HG03521 (cell line): ENCODE data around the gene HOXC13.

ENCODE experiments used
- ATAC-seq: cut with Tn5 transposase; IDR thresholded peaks from one replicate; pipeline ENCODE4 v1.9.1; 2021; ENCODE audit warnings: mild to moderate bottlenecking, moderate library complexity; ENCODE audit not compliant: unreplicated experiment

Gene HOXC13

GRCh38 chr12:53981634-53982565, 43.3 kb downstream of the HOXC13 start:
- no peak for ATAC-seq

- no peak for ATAC-seq
Measured at GRCh38 chr12:53982648-53983567, 44.3 kb downstream of the HOXC13 start.

GRCh38 chr12:53983568-53983949, 44.9 kb downstream of the HOXC13 start:
- no peak for ATAC-seq

GRCh38 chr12:53983950-53984572, 45.4 kb downstream of the HOXC13 start:
- no peak for ATAC-seq

GRCh38 chr12:53984901-53985691, 46.5 kb downstream of the HOXC13 start, which contains the start of gene HOXC10:
Gene HOXC10, plus strand, starts transcription at chr12:53985146. Its CDS starts 114 bp downstream, at chr12:53985260.
- ATAC-seq = no peak

GRCh38 chr12:53985692-53985993, 47.0 kb downstream of the HOXC13 start:
- no peak for ATAC-seq

- ATAC-seq = no peak
Measured at GRCh38 chr12:53985994-53986685, 47.5 kb downstream of the HOXC13 start.

- no peak for ATAC-seq
Measured at GRCh38 chr12:53986686-53987483, 48.3 kb downstream of the HOXC13 start.

GRCh38 chr12:53987787-53988230, 49.2 kb downstream of the HOXC13 start:
- no peak for ATAC-seq

- no peak for ATAC-seq
Measured at GRCh38 chr12:53988541-53989226, 50.1 kb downstream of the HOXC13 start.

- ATAC-seq = no peak
Measured at GRCh38 chr12:53989227-53990113, 50.8 kb downstream of the HOXC13 start.

- ATAC-seq = no peak
Measured at GRCh38 chr12:53990311-53991076, 51.9 kb downstream of the HOXC13 start.

GRCh38 chr12:53991077-53991460, 52.4 kb downstream of the HOXC13 start:
- ATAC-seq = no peak

GRCh38 chr12:53992377-53992889, 53.8 kb downstream of the HOXC13 start:
- ATAC-seq = no peak

GRCh38 chr12:53993162-53994008, 54.8 kb downstream of the HOXC13 start:
- no peak for ATAC-seq

- no peak for ATAC-seq
Measured at GRCh38 chr12:53994009-53994263, 55.3 kb downstream of the HOXC13 start.
